HG03354 (cell line): Measurements from ENCODE around the gene MOCOS.
"Not testable (repeated sequence)": the region's sequence is repeated elsewhere in the genome, so short reads cannot be mapped to it uniquely, and the experiment has no call there.

Source experiments
- ATAC-seq: cut with Tn5 transposase; IDR thresholded peaks from one replicate; pipeline ENCODE4 v1.9.1; 2021; ENCODE audit warnings: mild to moderate bottlenecking; ENCODE audit not compliant: unreplicated experiment, poor library complexity, severe bottlenecking

MOCOS gene

DNA sequence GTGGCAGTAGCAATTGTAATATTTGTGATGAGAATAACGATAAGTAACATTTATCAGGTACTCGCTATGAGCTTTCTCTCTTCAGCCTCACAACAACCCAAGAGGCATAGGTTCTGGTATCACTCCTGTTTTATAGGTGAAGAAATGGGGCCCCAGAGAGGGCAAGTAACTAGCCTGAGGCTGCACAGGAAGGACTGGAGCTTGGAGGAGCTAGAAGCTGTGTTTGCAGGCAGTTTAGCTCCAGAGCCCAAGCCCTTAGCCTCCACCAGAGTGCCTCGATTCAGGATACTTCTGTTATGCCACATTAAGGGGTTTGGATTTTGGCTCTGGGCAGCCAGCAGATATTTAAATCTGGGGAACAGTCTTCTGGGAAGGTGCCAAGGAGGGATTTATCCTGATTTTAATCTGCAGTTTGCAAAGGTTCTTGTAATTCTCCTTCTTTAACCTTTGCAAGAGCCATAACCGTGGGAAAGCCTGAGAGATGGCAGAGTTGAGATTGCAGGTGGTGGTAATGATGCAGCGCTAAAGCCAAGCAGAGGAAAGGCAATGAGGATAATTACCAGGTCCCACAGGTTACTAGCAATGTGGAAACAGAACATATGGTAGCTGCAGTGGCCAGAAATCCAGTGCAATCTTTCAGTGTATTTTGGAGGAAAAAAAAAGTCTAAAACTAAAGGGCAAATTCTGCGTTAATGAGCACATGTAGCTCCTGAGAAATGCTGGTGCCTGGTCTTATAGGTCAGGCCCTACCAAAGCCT lies 9.1 kb downstream of the MOCOS start:
- no peak for ATAC-seq

DNA sequence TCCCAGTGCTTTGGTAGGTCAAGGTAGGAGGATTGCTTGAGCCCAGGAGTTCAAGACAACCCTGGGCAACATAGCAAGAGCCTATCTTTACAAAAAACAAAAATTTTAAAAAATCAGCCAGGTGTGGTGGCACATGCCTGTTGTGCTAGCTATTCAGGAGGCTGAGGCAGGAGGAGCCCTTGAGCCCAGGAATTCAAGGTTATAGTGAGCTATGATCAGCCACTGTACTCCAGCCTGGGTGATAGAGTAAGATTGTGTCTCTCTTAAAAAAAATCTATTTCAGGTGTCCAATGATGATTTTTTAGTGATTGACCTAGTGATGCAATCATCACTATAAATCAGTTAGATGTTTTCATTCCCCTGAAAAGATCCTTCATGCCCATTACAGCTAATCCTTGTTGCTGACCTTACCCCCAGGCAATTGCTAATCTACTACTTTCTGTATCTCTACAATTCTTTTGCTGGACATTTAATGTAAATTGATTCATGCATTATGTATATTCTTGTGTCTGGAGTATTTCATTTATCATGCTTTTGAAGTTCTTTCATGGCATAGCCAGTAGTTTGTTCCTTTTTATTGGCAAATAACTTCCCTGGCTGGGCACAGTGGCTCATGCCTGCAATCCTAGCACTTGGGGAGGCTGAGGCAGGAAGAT lies 10.3 kb downstream of the MOCOS start:
- ATAC-seq, result no peak

DNA sequence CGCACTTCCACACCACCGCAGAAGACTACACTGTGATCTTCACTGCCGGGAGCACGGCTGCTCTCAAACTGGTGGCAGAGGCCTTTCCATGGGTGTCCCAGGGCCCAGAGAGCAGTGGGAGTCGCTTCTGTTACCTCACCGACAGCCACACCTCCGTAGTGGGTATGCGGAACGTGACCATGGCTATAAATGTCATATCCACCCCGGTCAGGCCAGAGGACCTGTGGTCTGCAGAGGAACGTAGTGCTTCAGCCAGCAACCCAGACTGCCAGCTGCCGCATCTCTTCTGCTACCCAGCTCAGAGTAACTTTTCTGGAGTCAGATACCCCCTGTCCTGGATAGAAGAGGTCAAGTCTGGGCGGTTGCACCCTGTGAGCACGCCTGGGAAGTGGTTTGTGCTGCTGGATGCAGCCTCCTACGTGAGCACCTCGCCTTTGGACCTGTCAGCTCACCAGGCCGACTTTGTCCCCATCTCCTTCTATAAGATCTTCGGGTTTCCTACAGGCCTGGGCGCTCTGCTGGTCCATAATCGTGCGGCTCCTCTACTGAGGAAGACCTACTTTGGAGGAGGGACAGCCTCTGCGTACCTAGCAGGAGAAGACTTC lies 12.5 kb downstream of the MOCOS start:
- ATAC-seq, result no peak

DNA sequence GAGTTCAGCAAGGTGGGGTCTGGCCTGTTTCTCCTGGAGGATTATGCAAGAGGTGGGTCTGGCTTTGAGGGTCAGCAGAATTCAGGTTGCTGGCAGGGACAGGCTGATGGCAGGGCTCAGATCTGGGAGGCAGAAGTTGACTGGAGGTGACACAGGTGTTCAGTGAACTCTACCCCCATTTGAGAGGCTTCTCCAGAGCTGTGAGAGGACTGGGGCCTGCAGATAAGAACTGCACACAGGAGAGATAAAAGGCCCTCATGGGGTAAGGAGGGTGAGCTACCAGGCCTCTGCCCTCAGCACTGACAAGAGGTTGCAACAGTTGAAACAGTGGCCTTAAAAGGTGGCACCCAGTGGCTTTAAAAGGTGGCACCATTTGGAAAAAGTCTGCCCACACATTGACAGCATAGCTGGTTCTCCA lies 13.1 kb downstream of the MOCOS start:
- ATAC-seq, result no peak

DNA sequence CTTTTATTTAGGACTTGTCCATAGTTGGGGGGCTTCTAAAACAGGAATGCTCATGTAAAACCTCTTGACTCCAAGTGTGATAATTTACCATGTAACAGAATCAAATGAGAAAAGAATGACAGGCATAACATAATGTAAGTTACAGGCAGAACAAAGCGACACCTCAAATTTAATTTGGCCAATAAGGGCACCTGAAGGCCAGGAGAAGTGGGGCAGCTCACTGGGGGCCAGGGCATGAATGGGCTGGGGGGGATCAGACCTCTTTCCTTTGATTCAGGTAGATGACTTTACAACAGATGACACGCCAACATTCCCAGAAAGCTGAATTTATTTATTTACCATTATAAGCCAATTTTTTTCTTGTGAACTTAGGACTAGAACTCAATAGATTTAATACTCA lies 14.5 kb downstream of the MOCOS start:
- ATAC-seq, result no peak

DNA sequence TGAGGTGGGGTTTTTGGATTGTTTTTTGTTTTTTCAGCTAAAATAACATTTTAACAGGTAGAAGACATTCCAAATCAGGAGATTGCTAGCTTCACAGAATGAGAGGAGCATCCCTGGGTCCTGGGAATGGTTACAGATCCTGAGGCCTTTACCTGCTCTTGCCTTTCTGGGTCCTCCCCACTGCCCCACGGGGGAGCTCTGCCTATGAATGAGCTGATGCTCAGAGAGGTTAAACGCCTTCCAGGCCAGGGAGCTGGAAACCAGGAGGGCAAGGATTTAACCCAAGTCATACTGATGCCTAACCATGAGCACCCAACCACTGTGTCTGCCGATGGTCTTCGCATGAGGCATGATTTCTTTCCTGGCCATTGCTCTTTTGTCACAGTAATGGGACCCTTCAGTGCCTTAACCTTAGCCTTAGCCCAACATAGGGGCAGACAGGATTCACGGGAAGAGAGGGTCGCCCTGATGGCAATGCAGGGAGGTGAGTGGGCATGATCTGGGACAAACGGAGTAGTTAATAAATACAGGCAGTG lies 16.1 kb downstream of the MOCOS start:
- no peak for ATAC-seq

- ATAC-seq, result no peak
These were observed 17.9 kb downstream of the MOCOS start for GRCh38 chr18:36205166-36205565.

- ATAC-seq, result no peak
These were observed 20.0 kb downstream of the MOCOS start for GRCh38 chr18:36207303-36207702.

DNA sequence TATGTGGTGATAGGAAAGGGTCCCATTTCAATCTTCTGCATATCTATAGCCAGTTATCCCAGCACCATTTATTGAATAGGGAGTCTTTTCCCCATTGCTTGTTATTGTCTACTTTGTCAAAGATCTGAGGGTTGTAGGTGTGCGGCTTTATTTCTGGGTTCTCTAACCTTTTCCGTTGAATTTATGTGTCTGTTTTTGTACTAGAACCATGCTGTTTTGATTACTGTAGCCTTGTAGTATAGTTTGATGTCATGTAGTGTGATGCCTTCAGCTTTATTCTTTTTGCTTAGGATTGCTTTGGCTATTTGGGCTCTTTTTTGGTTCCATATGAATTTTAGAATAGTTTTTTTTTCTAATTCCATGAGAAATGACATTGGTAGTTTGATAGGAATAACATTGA lies 20.7 kb downstream of the MOCOS start:
- not testable (repeated sequence) for ATAC-seq

DNA sequence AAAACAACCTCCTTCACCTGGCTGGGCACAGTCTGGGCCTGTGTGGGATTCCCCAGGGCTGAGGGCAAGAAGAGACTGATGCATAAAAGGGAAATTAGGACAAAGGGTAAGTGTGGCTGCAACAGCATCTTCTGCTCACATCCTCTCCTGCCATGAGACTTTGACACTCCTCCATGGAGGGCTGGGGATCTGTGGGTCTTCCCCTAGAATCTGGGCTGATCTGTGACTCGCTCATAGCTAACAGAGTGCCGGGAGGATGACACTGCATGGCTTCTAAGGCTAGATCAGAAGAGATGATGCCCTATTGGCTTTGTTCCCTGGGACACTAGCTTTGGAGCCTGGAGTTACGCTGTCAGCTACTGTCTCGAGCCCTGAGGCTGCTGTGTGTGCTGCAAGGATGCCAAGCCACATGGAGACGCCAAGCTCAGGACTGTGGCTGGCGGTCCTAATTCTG lies 24.3 kb downstream of the MOCOS start:
- ATAC-seq, result no peak

DNA sequence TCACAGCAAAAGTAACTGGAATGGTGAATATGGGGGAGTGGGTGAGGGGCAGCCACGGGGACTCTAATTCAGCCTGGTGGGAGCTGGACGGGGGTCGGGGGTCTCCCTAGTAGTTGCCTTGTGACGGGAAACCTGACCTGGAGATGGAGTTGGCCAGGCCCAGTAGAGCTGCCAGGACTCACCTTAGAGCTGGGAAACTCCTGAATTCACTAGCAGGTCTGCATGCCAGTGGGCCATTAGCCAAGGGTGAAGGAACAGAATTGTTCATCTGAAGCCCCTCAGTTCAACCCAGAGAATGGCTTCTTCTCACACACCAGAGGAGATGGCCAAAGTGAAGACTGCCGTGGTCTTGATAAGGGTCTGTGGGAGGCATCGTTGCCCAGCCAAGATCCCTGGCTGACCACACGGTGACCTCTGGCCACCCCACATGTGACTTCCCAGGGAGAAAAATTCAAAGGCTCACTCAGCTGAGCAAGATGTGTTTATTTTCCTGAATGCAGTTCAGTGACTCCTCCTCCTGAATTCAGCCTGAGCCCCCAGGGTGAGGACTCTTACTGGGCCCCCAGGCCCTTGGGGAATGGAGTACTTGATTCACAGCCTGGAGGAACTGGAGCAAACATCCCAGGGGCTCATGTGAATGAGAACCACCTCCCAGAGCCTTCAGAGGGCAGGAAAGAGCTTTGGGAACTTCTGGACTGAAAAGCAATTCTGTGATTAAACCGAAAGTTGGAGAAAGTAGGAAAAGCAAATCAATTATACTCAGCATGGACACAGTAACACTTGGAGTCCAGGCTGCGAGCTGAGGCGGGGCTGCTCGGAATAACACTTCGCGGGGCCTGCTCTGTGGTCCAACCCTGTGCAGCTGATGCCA lies 25.2 kb downstream of the MOCOS start:
- ATAC-seq, result no peak

GRCh38 chr18:36214811-36215210 lies 27.5 kb downstream of the MOCOS start:
- no peak for ATAC-seq

DNA sequence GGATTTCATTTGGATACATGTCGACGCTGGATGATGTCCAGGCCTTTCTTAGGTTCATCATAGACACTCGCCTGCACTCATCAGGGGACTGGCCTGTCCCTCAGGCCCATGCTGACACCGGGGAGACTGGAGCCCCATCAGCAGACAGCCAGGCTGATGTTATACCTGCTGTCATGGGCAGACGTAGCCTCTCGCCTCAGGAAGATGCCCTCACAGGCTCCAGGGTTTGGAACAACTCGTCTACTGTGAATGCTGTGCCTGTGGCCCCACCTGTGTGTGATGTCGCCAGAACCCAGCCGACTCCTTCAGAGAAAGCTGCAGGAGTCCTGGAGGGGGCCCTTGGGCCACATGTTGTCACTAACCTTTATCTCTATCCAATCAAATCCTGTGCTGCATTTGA lies 28.3 kb downstream of the MOCOS start:
- no peak for ATAC-seq

- ATAC-seq, result no peak
These were observed 30.1 kb downstream of the MOCOS start for GRCh38 chr18:36217348-36217747.

GRCh38 chr18:36229188-36229587 lies 41.9 kb downstream of the MOCOS start:
- ATAC-seq, result no peak

DNA sequence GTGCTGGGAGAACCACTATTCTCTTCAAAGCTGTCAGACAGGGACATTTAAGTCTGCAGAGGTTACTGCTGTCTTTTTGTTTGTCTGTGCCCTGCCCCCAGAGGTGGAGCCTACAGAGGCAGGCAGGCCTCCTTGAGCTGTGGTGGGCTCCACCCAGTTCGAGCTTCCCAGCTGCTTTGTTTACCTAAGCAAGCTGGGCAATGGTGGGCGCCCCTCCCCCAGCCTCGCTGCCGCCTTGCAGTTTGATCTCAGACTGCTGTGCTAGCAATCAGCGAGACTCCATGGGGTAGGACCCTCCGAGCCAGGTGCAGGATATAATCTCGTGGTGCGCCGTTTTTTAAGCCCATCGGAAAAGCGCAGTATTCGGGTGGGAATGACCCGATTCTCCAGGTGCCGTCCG lies 53.2 kb downstream of the MOCOS start:
- not testable (repeated sequence) for ATAC-seq

- no peak for ATAC-seq
These were observed 54.5 kb downstream of the MOCOS start for GRCh38 chr18:36241831-36242230.

- ATAC-seq, result no peak
These were observed 59.7 kb downstream of the MOCOS start for GRCh38 chr18:36247036-36247435.

DNA sequence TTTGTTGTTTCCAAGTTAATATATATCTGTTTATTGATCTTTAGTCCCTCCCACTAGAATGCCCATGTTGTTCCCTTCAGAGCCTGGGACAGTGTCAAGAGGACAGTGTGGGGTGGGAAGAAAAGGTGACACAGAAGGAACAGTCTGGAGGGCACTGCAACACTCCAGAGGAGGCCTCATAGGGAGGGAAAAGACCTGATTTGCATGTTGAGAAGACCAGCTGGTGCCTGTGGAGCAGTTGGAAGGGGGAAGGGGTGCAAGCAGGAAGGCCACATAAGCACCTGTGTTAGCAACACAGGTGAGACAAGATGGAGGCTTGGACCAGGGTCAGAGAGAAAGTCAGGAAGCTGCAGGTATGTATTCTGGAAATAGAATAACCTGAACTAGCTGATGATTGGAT lies 62.1 kb downstream of the MOCOS start:
- no peak for ATAC-seq

- no peak for ATAC-seq
These were observed 63.5 kb downstream of the MOCOS start for GRCh38 chr18:36250827-36251226.
